Astrocyte of the cerebellum (primary cell): ENCODE results near the gene DMBT1.

Experiments used
- DNase-seq: peaks from one replicate; pipeline ENCODE4 v3.0.0-alpha.2; 2011; ENCODE audit warnings: low read depth
- H3K4me3 ChIP-seq: 2 replicates; pipeline ENCODE4 v1.5.1; 2011; ENCODE audit warnings: mild to moderate bottlenecking, low read depth, low read length, moderate library complexity
- in situ Hi-C: cut with HindIII; loops from 2 replicates; pipeline ENCODE4 v1.10.0; 2017; ENCODE audit warnings: low sequenced_read_pairs
- TF ChIP-seq, protein P1 (sequence below): IDR thresholded peaks from 2 replicates; pipeline ENCODE4 v1.5.1; 2012; ENCODE audit warnings: low read length, low read depth, moderate library complexity, mild to moderate bottlenecking; ENCODE audit errors: missing control alignments

The DMBT1 gene

DNA sequence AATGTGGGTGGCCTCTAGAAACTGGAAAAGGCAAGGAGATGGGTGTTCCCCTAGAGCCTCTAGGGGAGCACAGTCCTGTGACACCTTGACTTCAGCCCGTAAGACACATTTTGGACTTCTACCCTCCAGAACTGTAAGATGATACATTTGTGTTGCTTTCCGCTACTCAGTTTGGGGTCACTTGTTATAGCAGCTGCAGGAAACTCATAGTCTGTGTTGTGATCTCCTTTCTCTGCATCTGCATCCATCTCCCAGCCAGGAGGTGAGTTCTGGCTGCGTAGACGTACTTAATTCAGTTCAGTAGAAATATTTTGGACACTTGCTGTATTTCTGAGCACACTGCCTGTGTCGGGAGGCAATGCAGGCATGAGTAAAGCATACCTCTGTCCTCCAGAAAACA, 29.3 kb upstream of the DMBT1 start:
- no peak overlapping the region for H3K4me3 ChIP-seq
- TF ChIP-seq, protein P1, sequence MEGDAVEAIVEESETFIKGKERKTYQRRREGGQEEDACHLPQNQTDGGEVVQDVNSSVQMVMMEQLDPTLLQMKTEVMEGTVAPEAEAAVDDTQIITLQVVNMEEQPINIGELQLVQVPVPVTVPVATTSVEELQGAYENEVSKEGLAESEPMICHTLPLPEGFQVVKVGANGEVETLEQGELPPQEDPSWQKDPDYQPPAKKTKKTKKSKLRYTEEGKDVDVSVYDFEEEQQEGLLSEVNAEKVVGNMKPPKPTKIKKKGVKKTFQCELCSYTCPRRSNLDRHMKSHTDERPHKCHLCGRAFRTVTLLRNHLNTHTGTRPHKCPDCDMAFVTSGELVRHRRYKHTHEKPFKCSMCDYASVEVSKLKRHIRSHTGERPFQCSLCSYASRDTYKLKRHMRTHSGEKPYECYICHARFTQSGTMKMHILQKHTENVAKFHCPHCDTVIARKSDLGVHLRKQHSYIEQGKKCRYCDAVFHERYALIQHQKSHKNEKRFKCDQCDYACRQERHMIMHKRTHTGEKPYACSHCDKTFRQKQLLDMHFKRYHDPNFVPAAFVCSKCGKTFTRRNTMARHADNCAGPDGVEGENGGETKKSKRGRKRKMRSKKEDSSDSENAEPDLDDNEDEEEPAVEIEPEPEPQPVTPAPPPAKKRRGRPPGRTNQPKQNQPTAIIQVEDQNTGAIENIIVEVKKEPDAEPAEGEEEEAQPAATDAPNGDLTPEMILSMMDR: no peak
- no peak for DNase-seq
- in situ Hi-C loops: no loop called here

DNA sequence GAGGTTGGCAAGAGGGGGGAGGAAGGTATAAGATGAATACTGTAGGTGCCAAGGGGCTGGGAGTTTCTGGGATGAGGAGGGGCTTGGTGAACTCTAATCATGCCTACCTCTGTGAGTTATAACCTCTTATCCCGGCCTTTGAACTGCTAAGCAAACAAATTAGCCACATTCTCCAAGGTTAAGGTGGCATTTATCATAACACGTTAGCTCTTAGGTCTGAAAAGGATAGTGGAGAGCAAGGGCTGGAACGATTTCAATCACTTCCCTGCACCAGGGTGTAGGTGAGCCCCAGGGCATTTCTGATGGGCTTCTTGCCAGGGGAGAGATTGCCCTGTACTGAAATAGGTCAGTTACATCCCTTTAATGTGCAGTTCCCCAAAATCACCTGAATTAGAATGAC, 28.6 kb upstream of the DMBT1 start:
- TF ChIP-seq, protein P1: no peak
- no peak for DNase-seq
- no peak overlapping the region for H3K4me3 ChIP-seq
- in situ Hi-C loops: no loop called here

DNA sequence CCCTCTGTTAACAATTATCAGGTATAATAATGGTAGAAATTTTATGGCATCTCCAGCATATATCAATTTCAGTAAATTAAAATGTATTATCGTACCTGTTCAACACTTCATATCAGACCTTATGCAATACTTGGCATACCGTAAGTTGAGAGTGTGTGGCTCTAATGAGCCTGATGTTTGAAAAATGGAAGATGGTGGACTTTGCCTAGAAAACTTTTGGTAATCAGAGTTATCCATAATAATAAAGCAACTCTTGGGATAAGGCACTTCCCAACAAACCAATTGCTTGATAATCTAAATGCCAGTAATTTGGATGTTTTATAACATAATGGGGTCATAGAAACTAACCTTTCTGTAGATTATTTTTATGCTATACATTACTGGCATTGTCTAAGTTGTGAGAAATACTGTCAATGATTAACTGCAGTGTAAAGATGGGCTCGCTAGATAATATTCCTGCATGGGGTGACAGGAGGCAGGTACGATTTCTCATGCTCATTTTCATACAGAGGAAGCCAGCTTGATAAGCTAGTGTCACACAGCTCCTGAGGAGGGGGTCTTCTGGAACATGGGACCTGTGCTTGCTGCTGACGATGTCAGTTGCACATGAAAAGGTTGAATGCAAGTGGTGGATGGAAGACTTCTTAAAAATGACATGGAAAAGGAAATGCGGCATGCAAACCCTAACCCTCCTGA, 27.8 kb upstream of the DMBT1 start:
- in situ Hi-C loops: no loop called here
- no peak overlapping the region for H3K4me3 ChIP-seq
- TF ChIP-seq, protein P1: no peak
- no peak for DNase-seq

DNA sequence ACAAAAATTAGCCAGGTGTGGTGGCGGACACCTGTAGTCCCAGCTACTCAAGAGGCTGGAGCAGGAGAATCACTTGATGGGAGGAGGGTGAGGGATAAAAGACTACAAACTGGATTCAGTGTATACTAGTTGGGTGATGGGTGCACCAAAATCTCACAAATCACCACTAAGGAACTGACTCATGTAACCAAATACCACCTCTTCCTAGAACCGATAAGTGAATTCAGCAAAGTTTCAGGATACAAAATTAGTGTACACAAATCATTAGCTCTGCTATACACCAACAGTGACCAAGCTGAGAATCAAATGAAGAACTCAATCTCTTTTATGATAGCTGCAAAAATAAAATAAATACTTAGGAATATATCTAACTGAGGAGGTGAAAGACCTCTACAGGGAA, 23.0 kb upstream of the DMBT1 start:
- DNase-seq: no peak
- no peak overlapping the region for H3K4me3 ChIP-seq
- TF ChIP-seq, protein P1: no peak
- in situ Hi-C loops: no loop called here

DNA sequence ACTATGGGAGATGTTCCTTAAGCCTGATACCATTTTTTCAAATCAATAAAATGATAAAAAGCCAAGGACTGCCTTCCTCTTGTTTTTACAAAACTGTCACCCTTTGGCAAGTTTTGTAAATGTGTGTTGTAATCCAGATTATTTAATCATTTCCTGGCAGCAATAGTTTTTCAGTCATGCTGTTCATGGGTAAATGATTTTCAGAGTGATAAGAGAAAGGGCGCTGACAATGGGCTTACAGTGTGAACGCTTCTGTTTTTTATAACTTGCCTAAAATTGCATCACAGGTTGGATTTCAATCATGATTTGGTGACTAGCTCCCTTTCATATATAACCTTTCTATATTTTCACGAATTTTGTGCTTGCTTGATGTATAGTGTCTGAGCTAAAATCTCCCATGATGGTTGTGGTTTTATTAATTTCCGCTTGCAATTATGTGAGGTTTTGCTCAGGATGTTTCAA, 19.0 kb upstream of the DMBT1 start:
- no peak overlapping the region for H3K4me3 ChIP-seq
- DNase-seq: no peak
- in situ Hi-C loops: no loop called here
- TF ChIP-seq, protein P1: no peak

DNA sequence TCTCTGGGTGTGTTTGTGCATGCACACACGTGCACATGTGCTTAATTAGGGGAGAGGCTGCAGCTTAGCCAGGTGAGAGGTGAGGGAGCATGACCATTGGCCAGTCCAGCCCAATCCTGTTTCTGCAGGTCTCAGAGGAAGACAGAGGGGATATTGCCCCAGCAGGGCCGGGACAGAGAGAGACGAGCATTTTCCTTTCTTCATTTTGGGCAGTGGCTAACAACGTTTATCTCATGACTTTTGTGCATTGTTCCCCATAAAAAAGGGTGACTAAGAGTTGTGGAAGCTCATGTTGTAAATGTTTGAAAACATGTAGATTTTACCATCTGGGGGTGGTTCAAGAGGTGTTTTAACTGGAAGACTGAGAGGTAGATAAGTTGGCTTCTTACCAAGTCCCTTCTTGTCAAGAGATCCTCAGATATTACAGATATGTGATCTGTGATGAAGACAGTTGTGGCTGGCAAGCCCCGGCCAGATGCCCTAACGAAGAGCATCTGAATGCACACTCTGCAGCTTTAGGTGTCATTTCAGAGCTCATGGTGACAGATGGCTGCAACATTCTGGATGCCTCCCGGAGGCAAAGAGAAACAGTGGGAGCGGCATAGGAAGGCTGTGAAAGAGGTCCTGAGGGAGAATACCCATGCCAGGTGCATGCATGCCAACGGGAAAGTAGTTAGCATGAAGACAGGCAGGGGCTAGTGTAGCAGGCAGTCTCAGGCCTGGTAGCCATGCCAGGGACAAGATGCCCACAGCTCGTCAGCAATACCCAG, 16.7 kb upstream of the DMBT1 start:
- no peak overlapping the region for H3K4me3 ChIP-seq
- in situ Hi-C loops: no loop called here
- TF ChIP-seq, protein P1: no peak
- no peak for DNase-seq
